HPDE6-E6E7 (cell line): ENCODE measurements around the gene SLC10A7.
"Not testable (repeated sequence)": the region's sequence is repeated elsewhere in the genome, so short reads cannot be mapped to it uniquely, and the experiment has no call there.

Experiments
- DNase-seq: peaks from one replicate; pipeline ENCODE4 v3.0.0; 2011; ENCODE audit warnings: missing footprints; ENCODE audit errors: extremely low spot score

SLC10A7 gene

GRCh38 chr4:146359771-146360170, 162.0 kb downstream of the SLC10A7 start:
- no peak for DNase-seq

GRCh38 chr4:146350114-146350513, 171.6 kb downstream of the SLC10A7 start:
- not testable (repeated sequence) for DNase-seq

GRCh38 chr4:146349306-146349705, 172.4 kb downstream of the SLC10A7 start:
- no peak for DNase-seq

- DNase-seq: no peak
These were observed 173.9 kb downstream of the SLC10A7 start for GRCh38 chr4:146347822-146348221.

GRCh38 chr4:146346276-146346675, 175.5 kb downstream of the SLC10A7 start:
- no peak for DNase-seq

- no peak for DNase-seq
These were observed 178.0 kb downstream of the SLC10A7 start for GRCh38 chr4:146343776-146344175.

- no peak for DNase-seq
These were observed 178.5 kb downstream of the SLC10A7 start for GRCh38 chr4:146343199-146343598.

- DNase-seq: no peak
These were observed 179.0 kb downstream of the SLC10A7 start for GRCh38 chr4:146342600-146343192.

GRCh38 chr4:146340798-146341197, 180.9 kb downstream of the SLC10A7 start:
- no peak for DNase-seq

- no peak for DNase-seq
These were observed 183.2 kb downstream of the SLC10A7 start for GRCh38 chr4:146338512-146338911.

GRCh38 chr4:146336410-146336807, 185.3 kb downstream of the SLC10A7 start:
- no peak for DNase-seq

GRCh38 chr4:146335763-146336409, 185.9 kb downstream of the SLC10A7 start:
- DNase-seq: no peak

GRCh38 chr4:146334862-146335449, 186.8 kb downstream of the SLC10A7 start:
- DNase-seq: no peak

- DNase-seq: no peak
These were observed 187.9 kb downstream of the SLC10A7 start for GRCh38 chr4:146333895-146334262.

- DNase-seq: no peak
These were observed 188.4 kb downstream of the SLC10A7 start for GRCh38 chr4:146333187-146333894.

- DNase-seq: no peak
These were observed 191.3 kb downstream of the SLC10A7 start for GRCh38 chr4:146330392-146330791.

- peak; percentile 19 for DNase-seq
These were observed 192.6 kb downstream of the SLC10A7 start for GRCh38 chr4:146329050-146329716.

- DNase-seq: no peak
These were observed 193.7 kb downstream of the SLC10A7 start for GRCh38 chr4:146327859-146328650.

- DNase-seq: no peak
These were observed 202.8 kb downstream of the SLC10A7 start for GRCh38 chr4:146318894-146319293.

GRCh38 chr4:146317783-146318182, 204.0 kb downstream of the SLC10A7 start:
- DNase-seq: no peak

- no peak for DNase-seq
These were observed 206.6 kb downstream of the SLC10A7 start for GRCh38 chr4:146315184-146315583.
